Measurements from ENCODE around the gene ASPSCR1.

DNA sequence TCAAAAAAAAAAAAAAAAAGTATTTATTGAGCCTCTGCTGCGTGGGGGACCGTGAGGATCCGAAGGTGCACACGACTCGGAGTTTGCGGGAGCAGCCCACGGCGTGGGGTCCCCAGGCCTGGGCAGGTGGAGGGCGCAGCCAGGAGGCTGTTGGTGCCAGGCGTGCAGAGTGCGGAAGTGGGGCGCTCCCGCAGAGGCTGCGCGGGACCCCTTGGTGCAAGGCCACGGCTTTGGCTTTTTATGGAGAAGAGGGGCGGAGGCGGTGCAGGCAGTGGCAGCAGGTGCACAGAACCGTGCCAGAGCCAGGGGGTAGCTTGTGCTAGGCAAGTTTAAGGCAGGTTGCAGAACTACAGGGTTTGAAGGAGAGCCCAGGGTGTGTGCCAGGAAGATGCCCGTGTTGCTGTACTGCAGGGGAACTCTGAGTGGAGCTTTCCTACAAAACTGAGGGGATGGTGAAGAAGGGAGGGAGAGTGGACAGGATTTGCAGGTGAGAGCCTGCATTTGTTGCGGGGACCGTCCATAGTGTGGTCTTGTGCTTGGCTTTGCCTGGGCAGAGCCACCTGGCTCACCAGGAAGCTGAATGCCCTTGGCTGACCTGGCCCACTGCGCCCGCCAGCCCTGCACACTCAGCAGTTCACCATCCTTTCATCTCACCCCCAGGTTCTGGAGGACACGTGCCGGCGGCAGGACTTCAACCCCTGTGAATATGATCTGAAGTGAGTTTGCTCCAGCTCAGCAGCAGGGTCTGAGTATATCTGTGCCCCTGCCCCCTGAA lies 1.3 kb downstream of the ASPSCR1 start:
- TF ChIP-seq, protein P1, sequence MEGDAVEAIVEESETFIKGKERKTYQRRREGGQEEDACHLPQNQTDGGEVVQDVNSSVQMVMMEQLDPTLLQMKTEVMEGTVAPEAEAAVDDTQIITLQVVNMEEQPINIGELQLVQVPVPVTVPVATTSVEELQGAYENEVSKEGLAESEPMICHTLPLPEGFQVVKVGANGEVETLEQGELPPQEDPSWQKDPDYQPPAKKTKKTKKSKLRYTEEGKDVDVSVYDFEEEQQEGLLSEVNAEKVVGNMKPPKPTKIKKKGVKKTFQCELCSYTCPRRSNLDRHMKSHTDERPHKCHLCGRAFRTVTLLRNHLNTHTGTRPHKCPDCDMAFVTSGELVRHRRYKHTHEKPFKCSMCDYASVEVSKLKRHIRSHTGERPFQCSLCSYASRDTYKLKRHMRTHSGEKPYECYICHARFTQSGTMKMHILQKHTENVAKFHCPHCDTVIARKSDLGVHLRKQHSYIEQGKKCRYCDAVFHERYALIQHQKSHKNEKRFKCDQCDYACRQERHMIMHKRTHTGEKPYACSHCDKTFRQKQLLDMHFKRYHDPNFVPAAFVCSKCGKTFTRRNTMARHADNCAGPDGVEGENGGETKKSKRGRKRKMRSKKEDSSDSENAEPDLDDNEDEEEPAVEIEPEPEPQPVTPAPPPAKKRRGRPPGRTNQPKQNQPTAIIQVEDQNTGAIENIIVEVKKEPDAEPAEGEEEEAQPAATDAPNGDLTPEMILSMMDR (IDR thresholded peaks at IDR 0.05) = no peak
- no peak for TF ChIP-seq POLR2A (IDR thresholded peaks at IDR 0.05)

All from testis (tissue), 2 donors.